Activated T-helper 17 cell treated with anti-CD3 and anti-CD28 coated beads, Interleukin-2, amount 50 U/mL, for 72 hours (primary cell): Measurements from ENCODE around the gene NSRP1. TPM values are rescaled to one million over a fixed set of nuclear protein-coding genes. Genes with fewer than 3 reads are reported as not detected.
"Not testable (repeated sequence)": the region's sequence is repeated elsewhere in the genome, so short reads cannot be mapped to it uniquely, and the experiment has no call there.

Source experiments
- ATAC-seq: fragments of 150-1000 bp; cut with Tn5 transposase; replicated peaks from 2 replicates; pipeline ENCODE4 v1.10.0; 2021; ENCODE audit warnings: mild to moderate bottlenecking, moderate library complexity
- H3K27ac Mint-ChIP-seq: one replicate; pipeline ENCODE4 v1.8.0; 2022; ENCODE audit warnings: mixed read lengths
- H3K27me3 Mint-ChIP-seq: one replicate; pipeline ENCODE4 v1.8.0; 2022; ENCODE audit warnings: mixed read lengths
- H3K36me3 Mint-ChIP-seq: one replicate; pipeline ENCODE4 v1.8.0; 2022; ENCODE audit warnings: low read depth, mild to moderate bottlenecking, mixed read lengths
- H3K4me1 Mint-ChIP-seq: one replicate; pipeline ENCODE4 v1.8.0; 2022; ENCODE audit warnings: mixed read lengths
- H3K4me3 Mint-ChIP-seq: one replicate; pipeline ENCODE4 v1.8.0; 2022; ENCODE audit warnings: mild to moderate bottlenecking, mixed read lengths
- H3K9me3 Mint-ChIP-seq: one replicate; pipeline ENCODE4 v1.8.0; 2022; ENCODE audit warnings: mixed read lengths
- total RNA-seq, 2 donors: library from RNA; stranded (reverse); gene quantifications; one replicate each; pipeline ENCODE4 v1.2.3, GENCODE V29; 2022

NSRP1 gene
- total RNA-seq, result 10 to 100 TPM; 29.8 to 39.5 TPM

- peak; percentile 94 for ATAC-seq
- Mint-ChIP-seq H3K36me3 (peaks cover 55% of the 10 kb centered on the region), H3K4me1 (peaks cover 22% of the 10 kb centered on the region), H3K9me3 (no peaks in the 10 kb centered on the region), H3K27me3 (no peaks in the 10 kb centered on the region), H3K27ac (peak within 1 kb of the TSS; percentile 99), H3K4me3 (peak within 1 kb of the TSS; percentile 87)
Measured at GRCh38 chr17:30116661-30117551, at the start of gene NSRP1. Gene NSRP1, plus strand, starts transcription at chr17:30116816. Its CDS starts 28 bp downstream, at chr17:30116844.

DNA sequence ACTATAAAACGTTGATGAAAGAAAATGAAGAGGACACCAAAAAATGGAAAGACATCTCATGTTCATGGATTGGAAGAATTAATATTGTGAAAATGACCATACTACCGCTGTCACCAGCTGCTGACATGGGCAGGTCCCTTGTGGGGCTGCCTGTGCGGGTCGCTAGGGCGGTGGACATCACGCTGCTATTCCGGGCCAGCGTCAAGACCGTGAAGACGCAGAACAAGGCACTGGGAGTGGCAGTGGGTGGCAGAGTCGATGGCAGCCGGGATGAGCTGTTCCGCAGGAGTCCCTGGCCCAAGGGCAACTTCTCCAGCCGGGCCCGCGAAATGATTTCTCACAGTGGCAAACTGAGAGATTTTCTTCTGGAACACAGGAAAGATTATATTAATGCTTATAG, 48.2 kb upstream of the NSRP1 start:
- Mint-ChIP-seq H3K9me3 (peaks cover 19% of the 10 kb centered on the region), H3K27me3 (peaks cover 14% of the 10 kb centered on the region), H3K36me3 (no peaks in the 10 kb centered on the region), H3K27ac (no peak overlapping the region), H3K4me1 (no peaks in the 10 kb centered on the region), H3K4me3 (no peak overlapping the region)
- ATAC-seq, result no peak

- no peak for ATAC-seq
Measured at GRCh38 chr17:30074254-30074653, 42.4 kb upstream of the NSRP1 start.

DNA sequence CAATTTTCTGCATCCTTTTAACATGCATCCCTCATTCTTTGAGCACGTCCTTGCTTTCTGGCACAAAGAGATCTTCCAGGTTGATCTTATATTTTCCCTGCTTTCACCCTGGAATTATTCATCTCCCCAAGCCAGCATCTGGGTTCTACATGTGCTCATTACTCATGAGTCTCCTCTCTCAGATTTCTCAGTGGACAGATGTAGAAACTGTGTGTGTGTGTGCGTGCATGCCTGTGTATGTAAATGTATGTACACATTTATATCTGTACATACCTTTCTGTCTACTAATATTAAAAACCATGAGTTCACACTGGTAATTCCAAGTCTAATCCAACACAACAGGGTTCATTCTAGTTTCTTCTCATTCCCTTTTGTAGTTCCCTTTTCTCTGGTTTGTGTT, 41.9 kb upstream of the NSRP1 start:
- Mint-ChIP-seq H3K9me3 (no peaks in the 10 kb centered on the region), H3K4me1 (no peaks in the 10 kb centered on the region), H3K27ac (no peak overlapping the region), H3K36me3 (no peaks in the 10 kb centered on the region), H3K27me3 (peaks cover 17% of the 10 kb centered on the region), H3K4me3 (no peak overlapping the region)
- no peak for ATAC-seq

More at GRCh38 chr17:30074254-30074653, 42.4 kb upstream of the NSRP1 start:
- Mint-ChIP-seq H3K9me3 (no peaks in the 10 kb centered on the region), H3K4me1 (no peaks in the 10 kb centered on the region), H3K36me3 (no peaks in the 10 kb centered on the region), H3K4me3 (no peak overlapping the region), H3K27ac (no peak overlapping the region), H3K27me3 (peaks cover 17% of the 10 kb centered on the region)

DNA sequence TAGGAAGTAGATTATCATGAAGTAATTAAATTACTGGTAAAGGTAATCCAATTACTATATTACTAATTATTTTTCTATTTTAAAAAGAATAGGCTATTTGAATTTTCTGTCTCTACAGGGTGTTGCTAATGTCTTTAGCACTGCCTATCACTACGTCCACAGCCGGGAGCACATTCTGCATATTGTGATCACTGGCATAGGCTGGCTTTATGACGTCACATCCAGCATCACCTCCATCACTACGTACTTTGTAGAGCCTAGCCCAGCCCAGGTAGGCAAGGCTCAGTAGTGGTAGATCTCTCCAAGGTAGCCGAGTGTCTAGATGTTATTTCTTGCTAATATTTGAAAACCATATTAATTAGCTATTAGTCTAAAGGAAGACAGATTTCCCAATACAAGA, 33.8 kb upstream of the NSRP1 start:
- Mint-ChIP-seq H3K9me3 (no peaks in the 10 kb centered on the region), H3K4me1 (no peaks in the 10 kb centered on the region), H3K27me3 (peaks cover 16% of the 10 kb centered on the region), H3K4me3 (no peak overlapping the region), H3K27ac (no peak overlapping the region), H3K36me3 (no peaks in the 10 kb centered on the region)
- ATAC-seq, result no peak

DNA sequence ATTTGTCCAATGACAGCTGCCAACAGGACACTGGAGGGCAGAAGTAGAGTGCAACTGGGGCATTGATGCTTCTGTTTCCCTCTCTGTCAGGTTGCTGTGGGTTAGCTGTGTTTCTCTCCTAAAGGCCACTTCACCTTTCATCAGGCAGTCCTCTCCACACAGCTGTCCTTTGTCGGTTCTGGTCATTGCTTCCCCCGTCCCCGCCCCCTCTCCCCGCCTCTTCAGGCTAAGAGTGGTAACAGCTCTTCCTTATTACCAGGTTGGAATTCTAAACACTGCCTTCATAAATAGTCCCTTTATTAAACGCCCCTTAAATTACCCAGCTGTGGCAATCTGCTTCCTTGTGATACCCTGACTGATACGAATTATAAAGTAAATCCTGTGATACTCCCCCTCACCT, 31.8 kb upstream of the NSRP1 start:
- Mint-ChIP-seq H3K4me1 (no peaks in the 10 kb centered on the region), H3K36me3 (no peaks in the 10 kb centered on the region), H3K4me3 (no peak overlapping the region), H3K27me3 (peaks cover 19% of the 10 kb centered on the region), H3K9me3 (no peaks in the 10 kb centered on the region), H3K27ac (no peak overlapping the region)
- ATAC-seq, result no peak

GRCh38 chr17:30086896-30087295, 29.7 kb upstream of the NSRP1 start:
- H3K4me3 Mint-ChIP-seq, result no peak overlapping the region
- peaks cover 26% of the 10 kb centered on the region for H3K27me3 Mint-ChIP-seq
- ATAC-seq, result no peak
- H3K27ac Mint-ChIP-seq, result no peak overlapping the region
- no peaks in the 10 kb centered on the region for H3K9me3 Mint-ChIP-seq
- H3K36me3 Mint-ChIP-seq, result no peaks in the 10 kb centered on the region
- H3K4me1 Mint-ChIP-seq, result no peaks in the 10 kb centered on the region

DNA sequence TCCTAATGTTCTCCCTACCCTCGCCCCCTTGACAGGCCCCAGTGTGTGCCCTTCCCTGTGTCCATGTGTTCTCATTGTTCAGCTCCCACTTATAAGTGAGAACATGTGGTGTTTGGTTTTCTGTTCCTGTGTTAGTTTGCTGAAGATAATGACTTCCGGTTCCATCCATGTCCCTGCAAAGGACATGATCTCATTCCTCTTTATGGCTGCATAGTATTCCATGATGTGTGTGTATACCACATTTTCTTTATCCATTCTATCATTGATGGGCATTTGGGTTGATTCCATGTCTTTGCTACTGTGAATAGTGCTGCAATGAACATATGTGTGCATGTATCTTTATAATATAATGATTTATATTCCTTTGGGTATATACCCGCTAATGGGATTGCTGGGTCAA, 29.2 kb upstream of the NSRP1 start:
- H3K9me3 Mint-ChIP-seq, H3K36me3 Mint-ChIP-seq, H3K4me3 Mint-ChIP-seq, ATAC-seq, H3K4me1 Mint-ChIP-seq, H3K27ac Mint-ChIP-seq: not testable (repeated sequence)
- peaks cover 26% of the 10 kb centered on the region for H3K27me3 Mint-ChIP-seq

- H3K36me3 Mint-ChIP-seq, result no peaks in the 10 kb centered on the region
- no peak overlapping the region for H3K4me3 Mint-ChIP-seq
- H3K27ac Mint-ChIP-seq, result no peak overlapping the region
- peaks cover 22% of the 10 kb centered on the region for H3K27me3 Mint-ChIP-seq
- peaks cover 6% of the 10 kb centered on the region for H3K4me1 Mint-ChIP-seq
- no peaks in the 10 kb centered on the region for H3K9me3 Mint-ChIP-seq
- ATAC-seq, result no peak
Measured at GRCh38 chr17:30091121-30091670, 25.4 kb upstream of the NSRP1 start.

GRCh38 chr17:30091771-30092170, 24.8 kb upstream of the NSRP1 start:
- Mint-ChIP-seq H3K27me3 (peaks cover 21% of the 10 kb centered on the region), H3K4me1 (peaks cover 6% of the 10 kb centered on the region), H3K9me3 (no peaks in the 10 kb centered on the region), H3K36me3 (no peaks in the 10 kb centered on the region), H3K27ac (no peak overlapping the region), H3K4me3 (no peak overlapping the region)
- ATAC-seq, result no peak

- Mint-ChIP-seq H3K9me3 (no peaks in the 10 kb centered on the region), H3K36me3 (no peaks in the 10 kb centered on the region), H3K27ac (no peak overlapping the region), H3K4me3 (no peak overlapping the region), H3K27me3 (peaks cover 18% of the 10 kb centered on the region), H3K4me1 (peaks cover 6% of the 10 kb centered on the region)
- no peak for ATAC-seq
Measured at GRCh38 chr17:30092886-30093285, 23.7 kb upstream of the NSRP1 start.

- no peak overlapping the region for H3K4me3 Mint-ChIP-seq
- no peaks in the 10 kb centered on the region for H3K36me3 Mint-ChIP-seq
- peaks cover 6% of the 10 kb centered on the region for H3K4me1 Mint-ChIP-seq
- H3K27ac Mint-ChIP-seq, result no peak overlapping the region
- H3K27me3 Mint-ChIP-seq, result peaks cover 18% of the 10 kb centered on the region
- no peaks in the 10 kb centered on the region for H3K9me3 Mint-ChIP-seq
- peak; percentile 60 for ATAC-seq
Measured at GRCh38 chr17:30093463-30094147, 23.0 kb upstream of the NSRP1 start.

GRCh38 chr17:30095507-30096244, 20.9 kb upstream of the NSRP1 start:
- Mint-ChIP-seq H3K9me3 (no peaks in the 10 kb centered on the region), H3K36me3 (no peaks in the 10 kb centered on the region), H3K27ac (no peak overlapping the region), H3K4me3 (no peak overlapping the region), H3K27me3 (peaks cover 10% of the 10 kb centered on the region), H3K4me1 (peaks cover 6% of the 10 kb centered on the region)
- no peak for ATAC-seq

GRCh38 chr17:30101686-30102390, 14.8 kb upstream of the NSRP1 start:
- Mint-ChIP-seq H3K36me3 (no peaks in the 10 kb centered on the region), H3K4me1 (peaks cover 6% of the 10 kb centered on the region)
- ATAC-seq, result no peak

More at GRCh38 chr17:30101686-30102390, 14.8 kb upstream of the NSRP1 start:
- Mint-ChIP-seq H3K9me3 (no peaks in the 10 kb centered on the region), H3K27me3 (peaks cover 3% of the 10 kb centered on the region), H3K4me3 (no peak overlapping the region), H3K27ac (no peak overlapping the region)
